Measurements from ENCODE around the gene UTP25. TPM values are rescaled to one million over a fixed set of nuclear protein-coding genes. Genes with fewer than 3 reads are reported as not detected.

The UTP25 gene
- total RNA-seq, 1 donor from 2014 or later: 5.4 TPM

GRCh38 chr1:209839875-209840546, 12.2 kb downstream of the UTP25 start:
- DNase-seq: no peak

GRCh38 chr1:209840611-209841010, 12.8 kb downstream of the UTP25 start:
- DNase-seq: no peak

GRCh38 chr1:209844695-209845407, 17.1 kb downstream of the UTP25 start:
- DNase-seq: no peak

GRCh38 chr1:209845408-209845725, 17.6 kb downstream of the UTP25 start:
- no peak for DNase-seq

GRCh38 chr1:209849388-209849787, 21.6 kb downstream of the UTP25 start:
- no peak for DNase-seq

GRCh38 chr1:209850342-209850979, 22.7 kb downstream of the UTP25 start:
- peak; percentile 20 for DNase-seq

- no peak for DNase-seq
Measured at GRCh38 chr1:209853676-209854075, 25.9 kb downstream of the UTP25 start.

- no peak for DNase-seq
Measured at GRCh38 chr1:209854196-209854595, 26.4 kb downstream of the UTP25 start.

GRCh38 chr1:209855006-209855405, 27.2 kb downstream of the UTP25 start:
- no peak for DNase-seq

GRCh38 chr1:209855623-209856022, 27.9 kb downstream of the UTP25 start:
- DNase-seq: no peak

- DNase-seq: no peak
Measured at GRCh38 chr1:209858561-209859103, 30.9 kb downstream of the UTP25 start.

GRCh38 chr1:209860293-209860881, 32.6 kb downstream of the UTP25 start:
- peak; percentile 91 for DNase-seq

- DNase-seq: no peak
Measured at GRCh38 chr1:209861242-209861641, 33.5 kb downstream of the UTP25 start.

- peak; percentile 18 for DNase-seq
Measured at GRCh38 chr1:209862391-209863356, 34.9 kb downstream of the UTP25 start.

- no peak for DNase-seq
Measured at GRCh38 chr1:209863766-209864485, 36.2 kb downstream of the UTP25 start.

GRCh38 chr1:209866201-209866600, 38.4 kb downstream of the UTP25 start:
- no peak for DNase-seq

GRCh38 chr1:209869291-209870149, 41.7 kb downstream of the UTP25 start:
- DNase-seq: peak; percentile 68

- peak; percentile 59 for DNase-seq
Measured at GRCh38 chr1:209870151-209870831, 42.5 kb downstream of the UTP25 start.

GRCh38 chr1:209871006-209871405, 43.2 kb downstream of the UTP25 start:
- no peak for DNase-seq
